Chondrocyte (in vitro differentiated cells): ENCODE data around the gene STXBP5. TPM values are rescaled to one million over a fixed set of nuclear protein-coding genes. Genes with fewer than 3 reads are reported as not detected.

Experiments used
- DNase-seq: peaks from one replicate; pipeline ENCODE4 v3.0.0; 2021; ENCODE audit warnings: mixed read lengths, low spot score
- H3K27ac Mint-ChIP-seq: one replicate; pipeline ENCODE4 v1.8.0; 2021; ENCODE audit warnings: mild to moderate bottlenecking, moderate library complexity, mixed read lengths; ENCODE audit not compliant: unreplicated experiment
- H3K27me3 Mint-ChIP-seq: 2 replicates; pipeline ENCODE4 v1.8.0; 2021; ENCODE audit warnings: low read depth, mixed read lengths
- H3K36me3 Mint-ChIP-seq: 2 replicates; pipeline ENCODE4 v1.8.0; 2021; ENCODE audit warnings: low read depth, mixed read lengths
- H3K4me1 Mint-ChIP-seq: 2 replicates; pipeline ENCODE4 v1.8.0; 2021; ENCODE audit warnings: low read depth, mild to moderate bottlenecking, mixed read lengths
- H3K4me3 Mint-ChIP-seq: one replicate; pipeline ENCODE4 v1.8.0; 2021; ENCODE audit warnings: mild to moderate bottlenecking, moderate library complexity, mixed read lengths; ENCODE audit not compliant: unreplicated experiment
- H3K9me3 Mint-ChIP-seq: 2 replicates; pipeline ENCODE4 v1.8.0; 2021; ENCODE audit warnings: low read depth, mixed read lengths
- total RNA-seq: library from RNA; stranded (reverse); gene quantifications from 3 replicates; pipeline ENCODE4 v1.2.1, GENCODE V29; 2021
- TF ChIP-seq, protein P1 (sequence below): fragments of 200-600 bp; sonication (generic); IDR thresholded peaks from 2 replicates; pipeline ENCODE4 v1.5.0; 2021; ENCODE audit warnings: antibody characterized with exemption, mild to moderate bottlenecking, moderate library complexity

The STXBP5 gene
- total RNA-seq, 1 donor from 2014 or later, result 30.8 TPM

DNA sequence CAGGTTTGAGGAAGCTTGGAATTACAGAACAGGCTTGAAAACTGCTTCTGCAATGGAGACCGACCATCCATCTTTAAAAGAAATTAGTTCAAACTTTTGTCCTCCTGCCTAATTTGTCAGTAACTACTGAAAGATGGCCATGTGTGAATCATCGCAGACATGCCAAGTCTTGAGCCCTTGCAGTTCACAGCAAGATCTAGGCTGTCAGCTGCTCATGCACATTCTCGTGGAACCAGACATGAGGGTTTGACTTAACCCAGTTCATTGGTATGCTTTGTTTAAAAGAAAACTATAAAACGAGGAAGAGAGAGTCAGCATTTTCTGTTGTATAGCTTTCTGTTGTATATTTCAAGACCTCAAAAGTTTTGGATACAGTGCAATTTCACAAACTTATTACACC lies 230.3 kb downstream of the STXBP5 start:
- Mint-ChIP-seq H3K27ac (peak overlapping the region; percentile 89), H3K27me3 (no peaks in the 10 kb centered on the region), H3K4me1 (peaks cover 30% of the 10 kb centered on the region), H3K4me3 (no peak overlapping the region), H3K9me3 (no peaks in the 10 kb centered on the region), H3K36me3 (no peaks in the 10 kb centered on the region)
- DNase-seq, result no peak
- TF ChIP-seq, protein P1, sequence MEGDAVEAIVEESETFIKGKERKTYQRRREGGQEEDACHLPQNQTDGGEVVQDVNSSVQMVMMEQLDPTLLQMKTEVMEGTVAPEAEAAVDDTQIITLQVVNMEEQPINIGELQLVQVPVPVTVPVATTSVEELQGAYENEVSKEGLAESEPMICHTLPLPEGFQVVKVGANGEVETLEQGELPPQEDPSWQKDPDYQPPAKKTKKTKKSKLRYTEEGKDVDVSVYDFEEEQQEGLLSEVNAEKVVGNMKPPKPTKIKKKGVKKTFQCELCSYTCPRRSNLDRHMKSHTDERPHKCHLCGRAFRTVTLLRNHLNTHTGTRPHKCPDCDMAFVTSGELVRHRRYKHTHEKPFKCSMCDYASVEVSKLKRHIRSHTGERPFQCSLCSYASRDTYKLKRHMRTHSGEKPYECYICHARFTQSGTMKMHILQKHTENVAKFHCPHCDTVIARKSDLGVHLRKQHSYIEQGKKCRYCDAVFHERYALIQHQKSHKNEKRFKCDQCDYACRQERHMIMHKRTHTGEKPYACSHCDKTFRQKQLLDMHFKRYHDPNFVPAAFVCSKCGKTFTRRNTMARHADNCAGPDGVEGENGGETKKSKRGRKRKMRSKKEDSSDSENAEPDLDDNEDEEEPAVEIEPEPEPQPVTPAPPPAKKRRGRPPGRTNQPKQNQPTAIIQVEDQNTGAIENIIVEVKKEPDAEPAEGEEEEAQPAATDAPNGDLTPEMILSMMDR, result no peak

DNA sequence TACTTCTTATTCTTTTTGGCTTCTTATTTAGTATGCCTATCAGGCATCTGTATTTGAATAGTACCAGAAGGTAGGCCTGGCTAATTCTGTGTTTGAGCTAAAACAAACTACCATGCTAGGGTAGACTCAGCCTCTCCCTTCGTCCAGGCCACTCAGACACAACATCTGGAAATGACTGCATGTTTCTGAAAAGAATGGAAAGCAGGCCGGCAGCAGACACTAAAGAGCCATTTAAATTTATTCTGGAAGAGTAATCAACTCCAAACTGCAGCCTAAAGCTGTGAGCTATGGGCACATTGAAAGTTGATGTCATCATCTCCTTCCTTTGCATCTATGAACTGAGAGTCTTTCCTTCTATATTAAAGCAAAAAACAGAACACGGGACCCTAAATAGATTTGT lies 233.4 kb downstream of the STXBP5 start:
- Mint-ChIP-seq H3K4me1 (peaks cover 42% of the 10 kb centered on the region), H3K36me3 (no peaks in the 10 kb centered on the region), H3K27ac (no peak overlapping the region), H3K4me3 (no peak overlapping the region), H3K27me3 (no peaks in the 10 kb centered on the region), H3K9me3 (no peaks in the 10 kb centered on the region)
- no peak for DNase-seq
- TF ChIP-seq, protein P1, result no peak

DNA sequence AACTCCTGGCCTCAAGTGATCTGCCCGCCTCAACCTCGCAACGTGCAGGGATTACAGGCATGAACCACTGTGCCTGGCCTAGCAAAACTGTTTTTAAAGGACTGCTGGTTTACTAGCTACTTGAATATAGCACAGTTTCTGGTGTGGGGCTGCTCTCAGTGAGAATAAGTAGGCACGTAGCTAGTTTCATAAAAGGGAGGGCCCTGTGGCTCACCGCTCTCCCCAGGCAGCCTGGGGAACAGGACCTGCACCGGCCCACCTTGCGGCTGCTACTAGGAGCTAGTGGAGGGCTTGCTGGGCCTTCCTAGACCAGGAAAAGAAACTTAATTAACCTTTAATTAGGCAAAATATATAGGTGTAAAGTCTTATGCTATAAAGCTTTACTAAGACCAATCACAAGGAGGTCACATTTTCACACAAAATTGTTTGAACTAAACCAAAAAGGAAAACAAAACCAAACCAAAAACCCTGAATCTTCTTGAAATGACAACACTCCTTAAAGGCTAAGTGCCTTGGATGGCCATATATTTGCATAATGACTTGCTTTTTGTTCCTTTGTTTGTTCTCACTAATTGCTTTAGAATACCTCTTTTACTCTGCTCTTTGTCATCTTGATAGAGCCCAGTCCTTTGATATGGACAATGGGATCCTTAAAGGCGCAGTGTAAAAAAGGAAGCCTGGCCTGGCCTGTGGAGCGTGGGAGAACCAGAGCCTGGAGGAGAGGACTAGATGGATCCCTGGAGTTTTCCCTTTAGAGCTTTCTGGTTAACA lies 234.7 kb downstream of the STXBP5 start:
- no peaks in the 10 kb centered on the region for H3K27me3 Mint-ChIP-seq
- TF ChIP-seq, protein P1, result no peak
- DNase-seq, result no peak
- H3K27ac Mint-ChIP-seq, result no peak overlapping the region
- no peaks in the 10 kb centered on the region for H3K9me3 Mint-ChIP-seq
- H3K4me1 Mint-ChIP-seq, result peaks cover 37% of the 10 kb centered on the region
- H3K4me3 Mint-ChIP-seq, result no peak overlapping the region
- no peaks in the 10 kb centered on the region for H3K36me3 Mint-ChIP-seq
